Measurements from ENCODE around the gene CFAP58. TPM values are rescaled to one million over a fixed set of nuclear protein-coding genes. Genes with fewer than 3 reads are reported as not detected.

The CFAP58 gene
- total RNA-seq, 1 donor from 2014 or later: 0.55 TPM

- no peak for DNase-seq (ENCODE audit: low spot score)
Measured at GRCh38 chr10:104321725-104322415, 31.8 kb upstream of the CFAP58 start.

DNA sequence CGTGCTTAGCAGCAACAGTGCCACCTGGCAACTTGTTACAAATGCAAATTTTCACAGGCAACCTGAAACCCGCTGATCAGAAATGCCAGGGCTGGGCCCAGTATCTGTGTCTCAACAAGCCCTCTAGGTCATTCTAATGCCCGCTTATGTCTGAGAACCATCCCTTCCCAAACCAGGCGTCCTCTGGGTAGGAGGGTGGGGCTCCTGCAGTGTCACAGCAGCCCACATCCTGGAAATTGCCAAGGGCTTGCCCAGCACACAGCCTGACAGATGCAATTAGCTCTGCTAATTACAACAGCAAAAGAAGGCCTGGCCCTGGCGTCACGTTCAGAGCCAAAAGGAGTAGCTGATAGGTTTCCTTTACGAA is 31.2 kb upstream of the CFAP58 start:
- DNase-seq (ENCODE audit: low spot score): no peak

DNA sequence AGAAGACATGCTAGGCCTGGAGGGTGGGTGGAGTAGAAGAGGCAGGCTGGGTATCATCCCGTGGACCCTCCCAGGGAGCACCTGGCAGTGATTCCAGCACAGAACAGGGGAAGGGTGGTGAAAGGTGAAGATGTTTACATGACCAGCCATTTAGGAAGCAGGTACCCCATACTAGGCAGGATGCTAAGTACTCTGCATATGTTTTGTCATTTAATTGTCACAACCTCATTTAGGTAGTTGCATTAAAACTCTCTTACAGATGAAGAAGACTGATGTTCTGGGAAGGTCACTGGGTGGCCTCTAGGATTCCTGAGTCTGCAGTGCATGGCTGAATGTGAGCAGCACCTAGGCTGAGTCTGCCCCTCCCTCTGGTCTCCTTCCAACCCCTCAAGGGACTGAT is 30.5 kb upstream of the CFAP58 start:
- DNase-seq (ENCODE audit: low spot score): no peak

- no peak for DNase-seq (ENCODE audit: low spot score)
Measured at GRCh38 chr10:104323760-104324201, 29.9 kb upstream of the CFAP58 start.

DNA sequence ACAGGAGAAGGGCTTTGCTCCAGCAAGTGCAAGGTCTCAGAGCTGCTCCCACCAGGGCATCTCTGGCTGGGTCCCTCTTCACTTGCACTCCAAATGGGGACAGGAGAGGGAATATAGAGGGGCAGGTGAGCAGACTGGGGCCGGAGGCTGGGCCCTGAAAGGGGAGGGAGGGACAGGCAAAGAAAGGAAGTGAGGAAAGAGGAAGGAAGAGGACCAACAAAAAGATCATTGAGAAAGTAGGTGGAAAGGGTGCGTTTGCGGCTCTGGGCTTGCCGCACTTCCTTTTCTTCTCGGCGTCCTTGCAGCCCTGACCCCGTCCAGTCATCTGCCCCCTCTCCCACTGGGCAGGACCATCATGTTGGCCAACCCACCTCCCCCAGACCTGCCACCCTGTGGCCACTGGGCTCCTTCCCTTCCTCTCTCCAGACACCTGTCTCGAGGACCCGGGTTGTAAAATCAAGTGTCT is 29.4 kb upstream of the CFAP58 start:
- DNase-seq (ENCODE audit: low spot score): no peak

GRCh38 chr10:104324931-104325330 is 28.7 kb upstream of the CFAP58 start:
- no peak for DNase-seq (ENCODE audit: low spot score)

GRCh38 chr10:104325436-104326435 is 27.9 kb upstream of the CFAP58 start:
- DNase-seq (ENCODE audit: low spot score): no peak

DNA sequence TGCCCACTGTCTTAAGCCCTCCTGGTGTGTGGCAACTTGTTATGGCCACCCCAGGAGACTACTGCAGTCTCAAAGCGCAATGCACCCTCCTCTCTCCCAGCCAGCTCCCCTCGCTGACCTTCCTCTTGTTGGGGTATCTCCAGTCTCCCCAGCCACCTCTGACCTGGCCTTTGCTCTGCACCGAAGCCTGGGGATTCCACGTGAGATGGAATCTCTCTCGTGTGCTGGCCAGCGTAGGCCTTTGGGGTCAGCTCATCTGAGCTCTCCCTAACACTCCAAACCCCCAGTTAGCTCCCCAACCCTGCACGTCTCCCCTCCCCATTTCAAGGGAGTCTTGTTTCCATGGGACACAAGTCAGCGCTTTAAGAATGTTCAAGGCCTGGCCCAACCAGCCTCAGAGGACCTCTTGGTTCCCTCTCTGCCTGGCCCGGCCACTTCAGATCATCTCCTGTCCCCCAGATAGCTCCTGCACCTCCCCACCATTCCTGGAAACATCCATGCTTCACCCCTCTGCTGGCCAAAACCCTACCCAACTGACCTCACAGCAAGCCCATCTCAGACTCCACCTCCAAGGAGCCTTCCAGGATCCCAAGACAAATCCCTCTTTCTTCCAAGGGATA is 26.5 kb upstream of the CFAP58 start:
- no peak for DNase-seq (ENCODE audit: low spot score)

GRCh38 chr10:104327745-104328645 is 25.6 kb upstream of the CFAP58 start:
- no peak for DNase-seq (ENCODE audit: low spot score)

- DNase-seq (ENCODE audit: low spot score): no peak
Measured at GRCh38 chr10:104328646-104328895, 25.1 kb upstream of the CFAP58 start.

GRCh38 chr10:104328896-104329710 is 24.5 kb upstream of the CFAP58 start:
- DNase-seq (ENCODE audit: low spot score): no peak

DNA sequence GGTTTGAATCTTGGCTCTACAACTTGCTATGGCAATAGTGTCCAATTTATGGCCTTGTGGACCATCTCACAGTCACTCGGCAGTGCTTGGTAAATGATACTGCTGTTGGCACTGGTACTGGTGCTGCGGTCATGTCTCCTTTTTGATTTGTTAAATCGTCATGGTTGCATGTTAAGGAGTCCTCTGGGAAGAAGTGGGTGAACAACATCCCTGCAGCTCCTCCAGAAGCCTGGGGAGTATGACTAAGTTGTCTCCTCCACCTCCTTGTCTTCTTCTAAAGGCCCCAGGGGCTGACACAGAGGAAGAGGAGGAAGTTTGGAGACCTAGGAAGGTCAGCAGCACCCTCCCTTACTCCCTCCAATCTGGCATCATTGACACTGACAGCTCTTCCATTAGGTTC is 23.9 kb upstream of the CFAP58 start:
- no peak for DNase-seq (ENCODE audit: low spot score)

- peak; percentile 72 for DNase-seq (ENCODE audit: low spot score)
Measured at GRCh38 chr10:104330168-104331110, 23.2 kb upstream of the CFAP58 start.

DNA sequence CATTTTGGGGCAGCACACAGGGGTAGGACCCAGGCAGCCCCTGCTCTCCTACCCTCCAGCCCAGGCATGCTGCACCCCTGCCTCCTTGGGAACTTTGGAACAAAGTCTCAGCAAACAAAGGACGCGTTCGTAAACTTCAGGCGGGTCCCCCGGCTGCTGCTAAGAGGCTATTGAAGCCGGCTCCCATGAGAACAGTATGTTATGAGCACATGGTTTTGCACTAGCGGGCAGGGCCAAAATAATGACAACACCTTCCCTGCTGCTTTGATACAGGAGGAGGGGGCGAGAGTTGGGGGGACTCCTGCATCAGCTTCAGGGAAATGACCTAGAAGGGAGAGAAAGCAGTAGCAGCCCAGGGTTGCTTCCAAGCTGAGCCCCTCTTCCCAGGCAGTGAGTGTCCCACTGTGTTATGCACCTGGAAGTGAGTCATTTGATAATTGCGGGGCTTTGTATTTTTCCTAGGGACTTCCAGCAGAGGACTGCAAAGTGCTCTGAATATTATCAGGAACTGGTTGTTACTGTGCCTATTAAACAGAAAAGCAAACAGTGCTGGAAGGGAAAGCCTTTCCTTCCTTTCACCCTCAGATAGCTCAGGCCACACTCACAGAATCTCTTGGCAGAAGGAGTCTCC is 22.3 kb upstream of the CFAP58 start:
- peak; percentile 44 for DNase-seq (ENCODE audit: low spot score)

DNA sequence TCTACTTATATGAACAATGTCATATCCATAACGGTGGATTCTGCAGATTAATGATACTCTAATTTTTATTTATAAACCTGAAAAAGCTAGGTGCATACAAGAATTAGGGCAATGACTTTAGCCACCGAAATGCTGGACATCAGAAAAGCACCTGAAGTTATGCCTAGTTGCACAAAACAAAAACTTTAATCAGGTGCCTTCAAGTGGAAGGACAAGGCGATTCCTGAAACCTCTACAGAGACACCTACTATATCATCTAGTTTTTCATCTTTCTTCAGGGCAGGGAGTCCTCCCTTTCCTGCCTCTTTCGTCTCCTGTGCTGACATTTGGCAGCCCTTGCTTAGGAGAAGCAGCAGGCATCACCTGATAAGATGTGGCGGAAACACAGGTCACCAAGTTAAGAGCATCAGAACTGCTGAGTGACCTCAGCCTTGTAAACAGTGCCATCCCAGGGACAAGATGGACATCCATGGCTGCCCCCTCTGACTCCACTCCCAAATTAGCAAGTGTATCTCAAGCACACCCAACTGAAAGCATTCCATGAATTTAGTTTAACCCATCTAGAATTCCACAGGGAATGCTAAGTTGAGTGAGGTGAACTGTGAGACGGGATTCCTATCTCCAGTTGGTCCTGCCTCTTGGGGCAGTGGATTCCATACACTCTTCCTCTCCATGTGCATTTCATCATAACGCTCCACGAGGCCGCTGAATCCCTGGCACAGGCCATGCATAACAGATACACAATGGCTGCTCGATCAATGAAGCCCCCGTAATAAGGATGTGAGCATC is 21.2 kb upstream of the CFAP58 start:
- peak; percentile 36 for DNase-seq (ENCODE audit: low spot score)

GRCh38 chr10:104333032-104333727 is 20.5 kb upstream of the CFAP58 start:
- peak; percentile 35 for DNase-seq (ENCODE audit: low spot score)

GRCh38 chr10:104333728-104334373 is 19.8 kb upstream of the CFAP58 start:
- peak; percentile 37 for DNase-seq (ENCODE audit: low spot score)

Data from ureter (tissue), 1 donor.